Measurements from ENCODE around the gene CLPTM1.

GRCh38 chr19:45020071-45020470 is 64.9 kb downstream of the CLPTM1 start:
- TF ChIP-seq, protein P1, sequence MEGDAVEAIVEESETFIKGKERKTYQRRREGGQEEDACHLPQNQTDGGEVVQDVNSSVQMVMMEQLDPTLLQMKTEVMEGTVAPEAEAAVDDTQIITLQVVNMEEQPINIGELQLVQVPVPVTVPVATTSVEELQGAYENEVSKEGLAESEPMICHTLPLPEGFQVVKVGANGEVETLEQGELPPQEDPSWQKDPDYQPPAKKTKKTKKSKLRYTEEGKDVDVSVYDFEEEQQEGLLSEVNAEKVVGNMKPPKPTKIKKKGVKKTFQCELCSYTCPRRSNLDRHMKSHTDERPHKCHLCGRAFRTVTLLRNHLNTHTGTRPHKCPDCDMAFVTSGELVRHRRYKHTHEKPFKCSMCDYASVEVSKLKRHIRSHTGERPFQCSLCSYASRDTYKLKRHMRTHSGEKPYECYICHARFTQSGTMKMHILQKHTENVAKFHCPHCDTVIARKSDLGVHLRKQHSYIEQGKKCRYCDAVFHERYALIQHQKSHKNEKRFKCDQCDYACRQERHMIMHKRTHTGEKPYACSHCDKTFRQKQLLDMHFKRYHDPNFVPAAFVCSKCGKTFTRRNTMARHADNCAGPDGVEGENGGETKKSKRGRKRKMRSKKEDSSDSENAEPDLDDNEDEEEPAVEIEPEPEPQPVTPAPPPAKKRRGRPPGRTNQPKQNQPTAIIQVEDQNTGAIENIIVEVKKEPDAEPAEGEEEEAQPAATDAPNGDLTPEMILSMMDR (IDR thresholded peaks at IDR 0.05): no peak
- TF ChIP-seq POLR2A (IDR thresholded peaks at IDR 0.05): no peak
